ENCODE measurements around the gene MUSK. TPM values are rescaled to one million over a fixed set of nuclear protein-coding genes. Genes with fewer than 3 reads are reported as not detected.

MUSK gene
- not detected in 2 replicates for polyA plus RNA-seq (2011; rRNA removed)
- polyA plus RNA-seq (2012; cell fraction: cytosol; rRNA removed), result not detected in 2 replicates
- not detected in 2 replicates for polyA plus RNA-seq (2012; cell fraction: nucleus; rRNA removed)
- not detected in 3 replicates for polyA plus RNA-seq (2017; fragmentation: RNase III; extraction: RNeasy Plus Mini Kit Qiagen cat#74134 plus additional on column Dnase treatment)
- not detected in 2 replicates for polyA minus RNA-seq (2011; rRNA and poly(A)+ RNA removed)

DNA sequence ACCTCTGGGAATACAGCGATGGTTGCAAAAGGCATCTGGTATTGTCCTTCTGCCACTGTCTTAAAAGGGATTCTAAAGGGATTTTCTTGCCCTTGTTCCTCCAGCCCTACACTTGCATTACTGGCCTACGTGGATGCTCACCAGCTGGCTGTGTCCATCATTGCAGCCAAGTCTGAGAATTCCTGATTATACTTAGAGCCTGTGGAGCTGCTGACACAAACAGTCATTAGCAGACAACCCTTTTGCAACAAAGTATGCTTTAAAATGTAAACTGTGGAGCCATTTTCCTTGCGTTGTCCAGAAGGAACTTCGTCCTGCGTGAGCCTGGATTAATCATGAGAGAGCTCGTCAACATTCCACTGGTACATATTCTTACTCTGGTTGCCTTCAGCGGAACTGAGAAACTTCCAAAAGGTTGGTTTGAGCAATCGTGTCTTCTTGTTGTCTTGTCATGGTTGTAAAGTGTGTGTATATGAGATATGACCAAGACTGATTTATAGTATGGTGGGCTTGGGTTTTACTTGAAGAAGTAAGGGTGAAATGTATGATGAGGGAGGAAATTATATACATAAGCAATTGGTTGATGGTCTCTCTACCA, at the start of gene MUSK:
TSS of gene MUSK (plus strand) at position 222 of the 598 bp plus-strand sequence. CDS start at position 336, 114 bp downstream.
- ChIA-PET CTCF (no interaction called here), POLR2A (no interaction called here)
- FAIRE-seq (no peak), ATAC-seq (no peak), DNase-seq (ENCODE audit: low read depth in 1 of 2, low spot score in 1 of 2) (no peak)
- TF ChIP-seq CEBPB (IDR thresholded peaks at IDR 0.05), result no peak
- no peak for TF ChIP-seq MAFK (IDR thresholded peaks at IDR 0.05; ENCODE audit: partially characterized antibody)
- TF ChIP-seq, protein P1, sequence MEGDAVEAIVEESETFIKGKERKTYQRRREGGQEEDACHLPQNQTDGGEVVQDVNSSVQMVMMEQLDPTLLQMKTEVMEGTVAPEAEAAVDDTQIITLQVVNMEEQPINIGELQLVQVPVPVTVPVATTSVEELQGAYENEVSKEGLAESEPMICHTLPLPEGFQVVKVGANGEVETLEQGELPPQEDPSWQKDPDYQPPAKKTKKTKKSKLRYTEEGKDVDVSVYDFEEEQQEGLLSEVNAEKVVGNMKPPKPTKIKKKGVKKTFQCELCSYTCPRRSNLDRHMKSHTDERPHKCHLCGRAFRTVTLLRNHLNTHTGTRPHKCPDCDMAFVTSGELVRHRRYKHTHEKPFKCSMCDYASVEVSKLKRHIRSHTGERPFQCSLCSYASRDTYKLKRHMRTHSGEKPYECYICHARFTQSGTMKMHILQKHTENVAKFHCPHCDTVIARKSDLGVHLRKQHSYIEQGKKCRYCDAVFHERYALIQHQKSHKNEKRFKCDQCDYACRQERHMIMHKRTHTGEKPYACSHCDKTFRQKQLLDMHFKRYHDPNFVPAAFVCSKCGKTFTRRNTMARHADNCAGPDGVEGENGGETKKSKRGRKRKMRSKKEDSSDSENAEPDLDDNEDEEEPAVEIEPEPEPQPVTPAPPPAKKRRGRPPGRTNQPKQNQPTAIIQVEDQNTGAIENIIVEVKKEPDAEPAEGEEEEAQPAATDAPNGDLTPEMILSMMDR (IDR thresholded peaks at IDR 0.05), result no peak
- TF ChIP-seq, protein P2, sequence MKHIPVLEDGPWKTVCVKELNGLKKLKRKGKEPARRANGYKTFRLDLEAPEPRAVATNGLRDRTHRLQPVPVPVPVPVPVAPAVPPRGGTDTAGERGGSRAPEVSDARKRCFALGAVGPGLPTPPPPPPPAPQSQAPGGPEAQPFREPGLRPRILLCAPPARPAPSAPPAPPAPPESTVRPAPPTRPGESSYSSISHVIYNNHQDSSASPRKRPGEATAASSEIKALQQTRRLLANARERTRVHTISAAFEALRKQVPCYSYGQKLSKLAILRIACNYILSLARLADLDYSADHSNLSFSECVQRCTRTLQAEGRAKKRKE (CRISPR knock-in tag; IDR thresholded peaks at IDR 0.05; ENCODE audit: low read depth), result no peak
- no peak for TF ChIP-seq CHD2 (IDR thresholded peaks at IDR 0.05; ENCODE audit: low read length, partially characterized antibody)
- TF ChIP-seq KDM5A (IDR thresholded peaks at IDR 0.05), result no peak
- no peak for TF ChIP-seq EHMT2 (IDR thresholded peaks at IDR 0.05; ENCODE audit: low read depth)
- TF ChIP-seq, protein P3, sequence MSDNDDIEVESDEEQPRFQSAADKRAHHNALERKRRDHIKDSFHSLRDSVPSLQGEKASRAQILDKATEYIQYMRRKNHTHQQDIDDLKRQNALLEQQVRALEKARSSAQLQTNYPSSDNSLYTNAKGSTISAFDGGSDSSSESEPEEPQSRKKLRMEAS (IDR thresholded peaks at IDR 0.05), result no peak
- TF ChIP-seq PHF8 (IDR thresholded peaks at IDR 0.05; ENCODE audit: borderline replicate concordance, low read depth), result no peak
- no peak for TF ChIP-seq TFCP2L1 (CRISPR knock-in tag; IDR thresholded peaks at IDR 0.05)
- TF ChIP-seq, protein P4, sequence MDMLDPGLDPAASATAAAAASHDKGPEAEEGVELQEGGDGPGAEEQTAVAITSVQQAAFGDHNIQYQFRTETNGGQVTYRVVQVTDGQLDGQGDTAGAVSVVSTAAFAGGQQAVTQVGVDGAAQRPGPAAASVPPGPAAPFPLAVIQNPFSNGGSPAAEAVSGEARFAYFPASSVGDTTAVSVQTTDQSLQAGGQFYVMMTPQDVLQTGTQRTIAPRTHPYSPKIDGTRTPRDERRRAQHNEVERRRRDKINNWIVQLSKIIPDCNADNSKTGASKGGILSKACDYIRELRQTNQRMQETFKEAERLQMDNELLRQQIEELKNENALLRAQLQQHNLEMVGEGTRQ (IDR thresholded peaks at IDR 0.05), result no peak
- no peak for TF ChIP-seq SREBF2 (IDR thresholded peaks at IDR 0.05)
- no peak for TF ChIP-seq NPAS2 (CRISPR knock-in tag; IDR thresholded peaks at IDR 0.05; ENCODE audit: borderline replicate concordance)
- no peak for TF ChIP-seq FOSL2 (IDR thresholded peaks at IDR 0.05)
- TF ChIP-seq FOSL2 (CRISPR knock-in tag; IDR thresholded peaks at IDR 0.05), result no peak
- TF ChIP-seq NR3C1 (IDR thresholded peaks at IDR 0.05), result no peak
- no peak for TF ChIP-seq ZFP36 (IDR thresholded peaks at IDR 0.05; ENCODE audit: borderline replicate concordance, partially characterized antibody)
- TF ChIP-seq MYC (IDR thresholded peaks at IDR 0.05; ENCODE audit: borderline replicate concordance, low read length), result no peak
- no peak for TF ChIP-seq CBX2 (IDR thresholded peaks at IDR 0.05; ENCODE audit: borderline replicate concordance, low read depth)
- TF ChIP-seq, protein P5, sequence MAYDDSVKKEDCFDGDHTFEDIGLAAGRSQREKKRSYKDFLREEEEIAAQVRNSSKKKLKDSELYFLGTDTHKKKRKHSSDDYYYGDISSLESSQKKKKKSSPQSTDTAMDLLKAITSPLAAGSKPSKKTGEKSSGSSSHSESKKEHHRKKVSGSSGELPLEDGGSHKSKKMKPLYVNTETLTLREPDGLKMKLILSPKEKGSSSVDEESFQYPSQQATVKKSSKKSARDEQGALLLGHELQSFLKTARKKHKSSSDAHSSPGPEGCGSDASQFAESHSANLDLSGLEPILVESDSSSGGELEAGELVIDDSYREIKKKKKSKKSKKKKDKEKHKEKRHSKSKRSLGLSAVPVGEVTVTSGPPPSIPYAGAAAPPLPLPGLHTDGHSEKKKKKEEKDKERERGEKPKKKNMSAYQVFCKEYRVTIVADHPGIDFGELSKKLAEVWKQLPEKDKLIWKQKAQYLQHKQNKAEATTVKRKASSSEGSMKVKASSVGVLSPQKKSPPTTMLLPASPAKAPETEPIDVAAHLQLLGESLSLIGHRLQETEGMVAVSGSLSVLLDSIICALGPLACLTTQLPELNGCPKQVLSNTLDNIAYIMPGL (CRISPR knock-in tag; IDR thresholded peaks at IDR 0.05; ENCODE audit: borderline replicate concordance), result no peak
- TF ChIP-seq BHLHE40 (IDR thresholded peaks at IDR 0.05; ENCODE audit: low read depth, low read length), result no peak
- Histone ChIP-seq H3K27ac (no peak within 1 kb of the TSS), H3K4me2 (no peak within 1 kb of the TSS), H3K4me3 (no peak within 1 kb of the TSS), H3K9me3 (no peaks in the 10 kb centered on the region), H3K4me1 (peaks cover 12% of the 10 kb centered on the region)
- whole genome bisulfite sequencing (ENCODE audit: missing lambda C conversion rate), result 91% methylated on average over 8 of the region's 8 CpGs

DNA sequence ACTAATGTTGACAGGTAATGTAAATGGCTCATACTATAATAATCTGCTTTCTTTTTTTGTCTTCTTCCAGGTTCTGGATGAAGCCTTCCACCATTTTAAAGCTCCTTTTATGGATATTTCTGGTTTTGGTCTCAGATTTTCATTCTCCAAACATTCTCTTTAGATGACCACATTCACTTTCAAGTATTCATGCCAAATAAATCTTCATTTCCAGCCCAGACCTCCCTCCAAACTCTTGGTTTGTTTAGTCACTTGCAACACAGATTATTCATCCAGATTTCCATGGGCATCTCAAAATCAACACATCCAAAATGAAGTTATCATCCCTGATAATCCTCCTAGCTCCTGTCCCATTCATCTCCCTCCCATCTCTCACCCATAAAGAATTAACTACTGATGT, 48.8 kb upstream of the MUSK start:
- TF ChIP-seq MAZ (IDR thresholded peaks at IDR 0.05; ENCODE audit: borderline replicate concordance, low read depth, low read length), result no peak
- no peak for TF ChIP-seq CBX8 (IDR thresholded peaks at IDR 0.05)
- TF ChIP-seq, protein P1 (IDR thresholded peaks at IDR 0.05), result no peak
- no peak for TF ChIP-seq CHD2 (IDR thresholded peaks at IDR 0.05; ENCODE audit: low read length, partially characterized antibody)
- TF ChIP-seq KDM1A (IDR thresholded peaks at IDR 0.05; ENCODE audit: low read depth), result no peak
- TF ChIP-seq ZSCAN20 (CRISPR knock-in tag; IDR thresholded peaks at IDR 0.05), result no peak
- no peak for TF ChIP-seq NR3C1 (IDR thresholded peaks at IDR 0.05)
- no peak for TF ChIP-seq PHF8 (IDR thresholded peaks at IDR 0.05; ENCODE audit: borderline replicate concordance, low read depth)
- TF ChIP-seq, protein P6, sequence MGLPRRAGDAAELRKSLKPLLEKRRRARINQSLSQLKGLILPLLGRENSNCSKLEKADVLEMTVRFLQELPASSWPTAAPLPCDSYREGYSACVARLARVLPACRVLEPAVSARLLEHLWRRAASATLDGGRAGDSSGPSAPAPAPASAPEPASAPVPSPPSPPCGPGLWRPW (IDR thresholded peaks at IDR 0.05), result no peak
- no peak for TF ChIP-seq HDAC2 (IDR thresholded peaks at IDR 0.05)
- H3K4me2 ChIP-seq, result no peak overlapping the region
- POLR2A ChIA-PET, result no interaction called here
- CTCF ChIA-PET, result interaction anchor here (0.7 kb wide), 1 partner anchor 564 kb away, joined by 3 read pairs; no protein-coding TSS in a partner anchor
- no peak for FAIRE-seq
- ATAC-seq, result no peak
- no peak overlapping the region for H3K27ac ChIP-seq
- H3K4me1 ChIP-seq, result no peaks in the 10 kb centered on the region
- H3K4me3 ChIP-seq, result no peak overlapping the region
- no peak for DNase-seq (ENCODE audit: low read depth in 1 of 2, low spot score in 1 of 2)
- no peaks in the 10 kb centered on the region for H3K9me3 ChIP-seq
